ENCODE data around the gene JKAMP. TPM values are rescaled to one million over a fixed set of nuclear protein-coding genes. Genes with fewer than 3 reads are reported as not detected.

The JKAMP gene
- total RNA-seq, 2 experiments from 2014 or later, result 21.1 to 24.9 TPM

GRCh38 chr14:59484639-59485175, 390 bp downstream of the JKAMP start:
- Histone ChIP-seq H2AFZ (ENCODE audit: low read length) (peak overlapping the region; percentile 97), H3K4me3 (ENCODE audit: low read depth, low read length, poor library complexity, severe bottlenecking) (peak overlapping the region; percentile 87), H3K79me2 (ENCODE audit: insufficient read depth, low read depth, low read length) (peaks cover 36% of the 10 kb centered on the region; the same call in 1 of the 2 replicates), H3K27ac (ENCODE audit: low read depth, low read length, poor library complexity, severe bottlenecking) (peak overlapping the region; percentile 58), H4K20me1 (ENCODE audit: insufficient read depth, low read length) (peaks cover 10% of the 10 kb centered on the region), H3K9me2 (ENCODE audit: insufficient read depth, low read length) (no peaks in the 10 kb centered on the region), H3K4me1 (ENCODE audit: insufficient read depth, low read length, poor library complexity, severe bottlenecking) (peaks cover 38% of the 10 kb centered on the region), H3K9me3 (ENCODE audit: low read length) (no peaks in the 10 kb centered on the region), H3K36me3 (ENCODE audit: insufficient read depth, low read length) (peaks cover 24% of the 10 kb centered on the region), H3K4me2 (ENCODE audit: low read length) (peak overlapping the region; percentile 77)
- no peak for DNase-seq (ENCODE audit: low spot score)
- POLR2A ChIA-PET, result interaction anchor here (0.6 to 2.0 kb wide), 10 partner anchors 10 to 370 kb away, joined by 3 to 7 read pairs (median 4); no protein-coding TSS in a partner anchor
- intact Hi-C loops (cut with micrococcal nuclease; ENCODE audit: unreplicated experiment), result loop anchor here (1.0 to 10.0 kb wide), 4 partner anchors 127 to 860 kb away; partner anchors contain the start of gene DAAM1
- TF ChIP-seq CTCF (conservative IDR thresholded peaks at IDR 0.05; ENCODE audit: low read length) (no peak), EZH2phosphoT487 (IDR thresholded peaks at IDR 0.05; ENCODE audit: borderline replicate concordance, low read depth, low read length) (no peak)
- TSS peak; percentile 78 for BruUV-seq (replicated peaks)
- CTCF ChIA-PET (ENCODE audit: unreplicated experiment), result interaction anchor here (0.7 kb wide), 1 partner anchor 23 kb away, joined by 4 read pairs; no protein-coding TSS in a partner anchor

- TF ChIP-seq CTCF (conservative IDR thresholded peaks at IDR 0.05; ENCODE audit: low read length) (no peak), EZH2phosphoT487 (IDR thresholded peaks at IDR 0.05; ENCODE audit: borderline replicate concordance, low read depth, low read length) (no peak)
- H3K4me2 ChIP-seq (ENCODE audit: low read length), result no peak overlapping the region
- no peaks in the 10 kb centered on the region for H3K9me2 ChIP-seq (ENCODE audit: insufficient read depth, low read length)
- peaks cover 8% of the 10 kb centered on the region for H3K4me1 ChIP-seq (ENCODE audit: insufficient read depth, low read length, poor library complexity, severe bottlenecking)
- no peak overlapping the region for H3K27ac ChIP-seq (ENCODE audit: low read depth, low read length, poor library complexity, severe bottlenecking)
- H4K20me1 ChIP-seq (ENCODE audit: insufficient read depth, low read length), result no peaks in the 10 kb centered on the region
- CTCF ChIA-PET (ENCODE audit: unreplicated experiment), result no interaction called here
- intact Hi-C loops (cut with micrococcal nuclease; ENCODE audit: unreplicated experiment), result no loop called here
- DNase-seq (ENCODE audit: low spot score), result no peak
- POLR2A ChIA-PET, result no interaction called here
- peaks cover 68% of the 10 kb centered on the region for H3K36me3 ChIP-seq (ENCODE audit: insufficient read depth, low read length)
- no peak overlapping the region for H2AFZ ChIP-seq (ENCODE audit: low read length)
- no TSS peak for BruUV-seq (replicated peaks)
- peaks cover 10% of the 10 kb centered on the region; the same call in 1 of the 2 replicates for H3K79me2 ChIP-seq (ENCODE audit: insufficient read depth, low read depth, low read length)
- H3K9me3 ChIP-seq (ENCODE audit: low read length), result no peaks in the 10 kb centered on the region
- no peak overlapping the region for H3K4me3 ChIP-seq (ENCODE audit: low read depth, low read length, poor library complexity, severe bottlenecking)
Measured at GRCh38 chr14:59490756-59491155, 6.4 kb downstream of the JKAMP start.

- no peaks in the 10 kb centered on the region for H3K9me2 ChIP-seq (ENCODE audit: insufficient read depth, low read length)
- no peak overlapping the region for H2AFZ ChIP-seq (ENCODE audit: low read length)
- H3K9me3 ChIP-seq (ENCODE audit: low read length), result no peaks in the 10 kb centered on the region
- no peak for DNase-seq (ENCODE audit: low spot score)
- ChIA-PET POLR2A (interaction anchor here (0.6 to 0.7 kb wide), 4 partner anchors 14 to 444 kb away, joined by 3 read pairs; no protein-coding TSS in a partner anchor), CTCF (ENCODE audit: unreplicated experiment) (no interaction called here)
- intact Hi-C loops (cut with micrococcal nuclease; ENCODE audit: unreplicated experiment), result no loop called here
- no TSS peak for BruUV-seq (replicated peaks)
- no peak overlapping the region for H3K27ac ChIP-seq (ENCODE audit: low read depth, low read length, poor library complexity, severe bottlenecking)
- H3K4me1 ChIP-seq (ENCODE audit: insufficient read depth, low read length, poor library complexity, severe bottlenecking), result no peaks in the 10 kb centered on the region
- no peak for TF ChIP-seq EZH2phosphoT487 (IDR thresholded peaks at IDR 0.05; ENCODE audit: borderline replicate concordance, low read depth, low read length)
- TF ChIP-seq CTCF (conservative IDR thresholded peaks at IDR 0.05; ENCODE audit: low read length), result no peak
- no peaks in the 10 kb centered on the region for H3K79me2 ChIP-seq (ENCODE audit: insufficient read depth, low read depth, low read length)
- no peak overlapping the region for H3K4me3 ChIP-seq (ENCODE audit: low read depth, low read length, poor library complexity, severe bottlenecking)
- H3K36me3 ChIP-seq (ENCODE audit: insufficient read depth, low read length), result peaks cover 78% of the 10 kb centered on the region
- H4K20me1 ChIP-seq (ENCODE audit: insufficient read depth, low read length), result no peaks in the 10 kb centered on the region
- H3K4me2 ChIP-seq (ENCODE audit: low read length), result no peak overlapping the region
Measured at GRCh38 chr14:59492384-59492783, 8.1 kb downstream of the JKAMP start.

All from OCI-LY7 (cell line).